Osteoblast (primary cell): ENCODE measurements around the gene DYSF. TPM values are rescaled to one million over a fixed set of nuclear protein-coding genes. Genes with fewer than 3 reads are reported as not detected.

ENCODE experiments used
- DNase-seq: peaks from one replicate; pipeline ENCODE4 v3.0.0; 2011; ENCODE audit warnings: low spot score, mixed read lengths; ENCODE audit not compliant: insufficient read length; ENCODE audit errors: missing footprints
- H2AFZ ChIP-seq: 2 replicates; pipeline ENCODE4 v1.6.0; 2011; ENCODE audit warnings: mild to moderate bottlenecking, low read length
- H3K27ac ChIP-seq: 2 replicates; pipeline ENCODE4 v1.5.1; 2011; ENCODE audit warnings: mild to moderate bottlenecking, low read depth, low read length, moderate library complexity
- H3K27me3 ChIP-seq: 2 replicates; pipeline ENCODE4 v1.6.0; 2012; ENCODE audit warnings: mild to moderate bottlenecking, control low read depth, inconsistent platforms, low read length, moderate library complexity; ENCODE audit not compliant: insufficient read depth
- H3K36me3 ChIP-seq: 2 replicates; pipeline ENCODE4 v1.5.1; 2011; ENCODE audit warnings: mild to moderate bottlenecking, low read length, control low read depth, moderate library complexity; ENCODE audit not compliant: insufficient read depth
- H3K4me1 ChIP-seq: 2 replicates; pipeline ENCODE4 v1.5.1; 2011; ENCODE audit warnings: mild to moderate bottlenecking, low read length, control low read depth, moderate library complexity; ENCODE audit not compliant: insufficient read depth
- H3K4me2 ChIP-seq: 2 replicates; pipeline ENCODE4 v1.6.0; 2011; ENCODE audit warnings: mild to moderate bottlenecking, low read length; ENCODE audit not compliant: insufficient read depth
- H3K4me3 ChIP-seq: fragments of 200-600 bp; sonication (generic); 3 replicates; pipeline ENCODE4 v1.5.1; 2012; ENCODE audit warnings: mild to moderate bottlenecking, low read length, inconsistent platforms; ENCODE audit not compliant: insufficient read depth
- H3K79me2 ChIP-seq: 2 replicates; pipeline ENCODE4 v1.6.0; 2012; ENCODE audit warnings: mild to moderate bottlenecking, low read length, control low read depth, inconsistent platforms; ENCODE audit not compliant: insufficient read depth
- H3K9me3 ChIP-seq: 2 replicates; pipeline ENCODE4 v1.5.1; 2011; ENCODE audit warnings: low read depth, low read length, control low read depth
- H4K20me1 ChIP-seq: 2 replicates; pipeline ENCODE4 v1.6.0; 2012; ENCODE audit warnings: mild to moderate bottlenecking, low read length, control low read depth; ENCODE audit not compliant: insufficient read depth
- CTCF ChIP-seq: IDR thresholded peaks from 2 replicates; pipeline ENCODE4 v1.5.1; 2011; ENCODE audit warnings: mild to moderate bottlenecking, low read depth, low read length, moderate library complexity; ENCODE audit errors: extremely low read depth
- total RNA-seq: library from RNA; depleted of rRNA; stranded (reverse); fragments of >200 nt; gene quantifications from 2 replicates; pipeline ENCODE4 v1.2.3, GENCODE V29; 2012

The DYSF gene
- total RNA-seq, 1 donor, result 4.3 TPM

- H3K36me3 ChIP-seq, result no peaks in the 10 kb centered on the region
- H2AFZ ChIP-seq, result no peak overlapping the region
- no peak for DNase-seq
- no peak overlapping the region for H3K27ac ChIP-seq
- peaks cover 17% of the 10 kb centered on the region for H3K4me1 ChIP-seq
- H3K4me2 ChIP-seq, result no peak overlapping the region
- H3K27me3 ChIP-seq, result peaks cover 8% of the 10 kb centered on the region
- no peaks in the 10 kb centered on the region for H4K20me1 ChIP-seq
- TF ChIP-seq CTCF, result no peak
- H3K79me2 ChIP-seq, result no peaks in the 10 kb centered on the region
- H3K4me3 ChIP-seq, result no peak overlapping the region
- H3K9me3 ChIP-seq, result no peaks in the 10 kb centered on the region
Measured at GRCh38 chr2:71534201-71534600, 80.8 kb downstream of the DYSF start.

GRCh38 chr2:71534826-71535225, 81.5 kb downstream of the DYSF start:
- Histone ChIP-seq H3K4me1 (peaks cover 17% of the 10 kb centered on the region), H2AFZ (no peak overlapping the region)
- no peak for TF ChIP-seq CTCF

GRCh38 chr2:71535526-71535925, 82.2 kb downstream of the DYSF start:
- no peak for TF ChIP-seq CTCF
- Histone ChIP-seq H3K4me1 (peaks cover 17% of the 10 kb centered on the region), H4K20me1 (no peaks in the 10 kb centered on the region), H3K4me2 (no peak overlapping the region), H3K4me3 (no peak overlapping the region), H3K27ac (no peak overlapping the region), H3K79me2 (no peaks in the 10 kb centered on the region), H3K9me3 (no peaks in the 10 kb centered on the region), H3K36me3 (no peaks in the 10 kb centered on the region), H3K27me3 (no peaks in the 10 kb centered on the region), H2AFZ (no peak overlapping the region)
- DNase-seq, result no peak

More at GRCh38 chr2:71534826-71535225, 81.5 kb downstream of the DYSF start:
- DNase-seq, result no peak
- Histone ChIP-seq H3K36me3 (no peaks in the 10 kb centered on the region), H3K9me3 (no peaks in the 10 kb centered on the region), H3K4me3 (no peak overlapping the region), H3K27ac (no peak overlapping the region), H3K4me2 (no peak overlapping the region), H3K79me2 (no peaks in the 10 kb centered on the region), H4K20me1 (no peaks in the 10 kb centered on the region), H3K27me3 (peaks cover 4% of the 10 kb centered on the region)

GRCh38 chr2:71536226-71536671, 82.9 kb downstream of the DYSF start:
- peak overlapping the region; percentile 43 for H2AFZ ChIP-seq

More at GRCh38 chr2:71536226-71536671, 82.9 kb downstream of the DYSF start:
- H3K79me2 ChIP-seq, result no peaks in the 10 kb centered on the region
- peak overlapping the region; percentile 43 for H3K4me2 ChIP-seq
- no peaks in the 10 kb centered on the region for H3K9me3 ChIP-seq
- H3K4me1 ChIP-seq, result peaks cover 17% of the 10 kb centered on the region
- peaks cover 1% of the 10 kb centered on the region for H3K27me3 ChIP-seq
- peak overlapping the region; percentile 29 for H3K27ac ChIP-seq
- no peak for TF ChIP-seq CTCF
- H3K4me3 ChIP-seq, result no peak overlapping the region
- H3K36me3 ChIP-seq, result no peaks in the 10 kb centered on the region
- DNase-seq, result peak; percentile 89
- H4K20me1 ChIP-seq, result no peaks in the 10 kb centered on the region
